Superior temporal gyrus (tissue), 1 donor: ENCODE measurements around the gene KANSL3.
"Not testable (repeated sequence)": the region's sequence is repeated elsewhere in the genome, so short reads cannot be mapped to it uniquely, and the experiment has no call there.

Source experiments
- DNase-seq: peaks from one replicate; pipeline ENCODE4 v3.0.0-alpha.2; 2016; ENCODE audit errors: extremely low spot score

The KANSL3 gene

DNA sequence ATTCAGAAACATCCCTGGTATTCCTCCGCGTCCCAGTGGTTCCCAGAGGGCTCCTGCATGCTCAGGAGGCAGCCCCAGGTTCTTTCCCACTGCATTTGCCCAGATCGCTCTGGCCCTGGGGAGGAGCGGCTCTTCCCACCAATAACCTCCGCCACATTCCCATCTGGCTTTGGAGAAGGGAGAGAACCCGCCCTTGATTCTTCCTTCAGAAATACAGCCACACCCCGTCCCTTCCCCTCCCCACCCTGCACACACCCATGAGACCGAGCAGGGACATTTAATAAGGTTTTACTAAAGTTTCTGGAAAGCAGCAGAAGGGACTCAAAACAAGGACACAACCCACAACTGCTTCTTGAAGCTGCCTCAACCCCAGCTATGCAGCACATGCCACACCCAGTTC lies 79.6 kb downstream of the KANSL3 start:
- DNase-seq, result no peak

DNA sequence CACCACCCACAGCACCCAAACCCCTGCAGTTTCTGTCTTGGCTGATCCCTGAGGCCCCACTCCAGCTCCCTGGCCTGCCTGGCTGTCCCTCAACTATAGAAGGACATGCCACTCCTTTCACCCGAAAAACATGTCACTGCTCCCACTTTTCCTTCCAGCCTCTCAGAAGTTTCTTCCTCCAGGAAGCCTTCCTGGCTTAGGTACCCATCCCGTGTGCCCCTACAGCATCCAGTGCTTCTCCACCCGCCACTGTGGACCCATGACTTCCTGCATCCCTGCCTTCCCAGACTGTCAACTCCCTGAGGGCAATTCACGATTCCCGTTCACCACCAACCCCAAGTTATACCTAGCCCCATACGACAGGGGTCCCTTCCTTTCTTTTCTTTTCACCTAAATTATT lies 80.1 kb downstream of the KANSL3 start:
- DNase-seq, result no peak

DNA sequence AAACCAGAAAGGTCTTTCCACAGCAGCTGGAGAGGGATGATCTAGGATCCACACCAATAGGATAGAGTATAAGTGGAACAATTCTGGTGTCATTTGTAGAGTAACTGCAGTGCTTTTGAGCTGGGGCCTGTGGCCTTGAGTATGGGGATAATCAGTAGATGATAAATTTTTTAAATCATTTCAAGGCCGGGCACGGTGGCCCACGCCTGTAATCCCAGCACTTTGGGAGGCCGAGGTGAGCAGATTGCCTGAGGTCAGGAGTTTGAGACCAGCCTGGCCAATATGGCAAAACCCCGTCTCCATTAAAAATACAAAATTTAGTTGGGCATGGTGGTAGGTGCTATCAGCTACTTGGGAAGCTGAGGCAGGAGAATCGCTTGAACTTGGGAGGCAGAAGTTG lies 80.7 kb downstream of the KANSL3 start:
- not testable (repeated sequence) for DNase-seq

DNA sequence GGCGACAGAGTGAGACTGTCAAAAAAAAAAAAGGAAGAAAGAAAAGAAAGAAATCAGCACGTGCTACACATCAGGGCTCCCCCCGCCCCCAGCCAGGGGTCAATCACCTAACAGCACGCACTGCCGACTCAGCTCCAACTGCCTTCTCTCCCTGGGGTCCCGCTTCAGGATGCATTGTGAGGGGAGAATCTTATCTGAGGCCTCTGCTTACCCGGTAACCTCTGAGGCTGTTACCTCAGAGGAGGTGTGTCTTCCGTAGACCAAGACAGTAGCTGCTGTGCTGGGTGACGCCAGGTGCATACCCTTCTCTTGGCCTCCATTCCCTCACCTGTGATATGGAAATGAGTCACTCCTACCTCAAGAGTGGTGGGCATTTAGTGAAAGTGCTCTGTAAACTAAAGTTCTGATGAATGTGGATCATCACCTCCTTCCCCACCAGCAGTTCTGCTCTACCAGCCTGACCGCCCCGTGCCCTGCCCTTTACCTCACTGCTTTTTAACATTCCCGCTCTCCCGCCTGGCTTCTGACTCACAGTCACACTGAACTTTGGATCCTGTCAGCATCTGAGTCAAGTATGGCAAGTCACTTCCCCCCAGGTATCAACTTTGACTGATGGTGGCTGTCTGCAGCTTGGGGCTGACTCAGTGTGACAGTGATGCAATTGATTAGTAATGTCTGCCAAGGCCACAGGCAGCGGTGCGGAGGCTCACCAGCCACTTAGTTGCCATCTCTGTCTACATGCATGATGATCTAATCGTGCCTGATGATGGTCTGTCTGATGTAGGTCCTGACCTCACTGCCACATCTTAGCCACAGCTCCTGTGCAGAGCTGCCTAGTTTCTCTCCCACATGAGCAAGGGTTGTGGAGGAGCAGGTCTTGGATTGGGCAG lies 81.4 kb downstream of the KANSL3 start:
- no peak for DNase-seq

DNA sequence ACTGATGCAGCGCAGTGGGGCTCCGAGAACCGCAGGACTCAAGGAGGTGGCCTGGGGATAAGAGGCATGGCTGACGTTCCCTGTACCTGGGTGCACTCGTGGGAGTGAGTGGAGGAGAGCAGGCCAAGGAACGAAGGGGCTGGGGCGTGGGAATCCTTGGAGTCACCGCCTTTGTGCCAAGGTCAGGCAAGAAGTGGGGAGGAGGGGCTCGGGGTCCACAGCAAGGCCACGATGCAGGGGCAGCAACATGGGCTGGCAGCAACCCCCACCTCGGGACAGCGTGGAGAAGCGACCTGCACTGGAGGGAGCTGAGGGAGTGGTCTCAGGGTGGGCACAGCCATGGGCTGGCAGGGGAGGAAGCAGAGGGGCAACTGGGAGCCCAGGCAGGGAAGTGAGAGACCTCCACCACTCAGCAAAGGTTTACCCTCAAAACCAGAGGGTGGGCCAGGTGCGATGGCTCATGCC lies 82.9 kb downstream of the KANSL3 start:
- no peak for DNase-seq

DNA sequence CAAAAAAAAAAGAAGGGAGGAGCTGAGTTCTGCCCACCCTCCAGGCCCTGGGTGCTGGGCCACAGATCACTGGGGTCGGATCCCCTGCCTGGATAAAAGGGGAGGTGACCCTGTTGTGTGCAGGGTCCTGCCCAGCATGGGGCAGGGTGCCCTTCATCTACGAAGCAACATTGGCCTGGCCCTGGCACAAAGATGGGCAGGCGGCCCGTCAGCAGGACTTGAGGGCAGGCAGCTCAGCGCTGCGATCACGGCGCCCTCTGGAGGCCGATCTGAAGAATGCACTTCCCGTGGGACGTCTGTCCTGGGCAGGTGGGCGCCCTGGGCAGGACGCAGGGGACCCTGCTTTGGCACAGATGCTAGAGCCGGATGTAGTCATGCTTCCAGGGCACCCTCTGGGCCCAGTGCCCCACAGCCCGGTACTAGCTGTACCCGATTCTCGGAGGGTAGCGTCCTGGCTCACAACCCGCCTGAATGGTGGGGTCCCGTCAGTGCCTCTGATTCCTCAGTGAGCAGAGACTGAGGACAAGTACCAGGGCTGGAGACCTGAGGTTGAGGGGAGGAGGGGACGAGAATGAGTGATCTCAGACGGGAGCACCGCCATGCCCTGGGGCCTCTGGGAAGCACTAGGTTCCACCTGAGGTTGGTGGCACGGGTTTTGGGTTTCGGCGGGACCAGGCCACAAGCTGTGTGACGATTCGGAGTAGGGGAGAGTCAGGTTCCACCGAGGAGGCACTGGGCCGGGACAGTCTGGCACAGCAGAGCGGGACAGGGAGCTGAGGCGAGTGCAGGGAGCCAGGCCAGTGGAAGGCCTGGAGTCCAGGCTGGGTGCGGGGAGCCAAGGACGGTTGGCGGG lies 83.6 kb downstream of the KANSL3 start:
- peak; percentile 75 for DNase-seq

DNA sequence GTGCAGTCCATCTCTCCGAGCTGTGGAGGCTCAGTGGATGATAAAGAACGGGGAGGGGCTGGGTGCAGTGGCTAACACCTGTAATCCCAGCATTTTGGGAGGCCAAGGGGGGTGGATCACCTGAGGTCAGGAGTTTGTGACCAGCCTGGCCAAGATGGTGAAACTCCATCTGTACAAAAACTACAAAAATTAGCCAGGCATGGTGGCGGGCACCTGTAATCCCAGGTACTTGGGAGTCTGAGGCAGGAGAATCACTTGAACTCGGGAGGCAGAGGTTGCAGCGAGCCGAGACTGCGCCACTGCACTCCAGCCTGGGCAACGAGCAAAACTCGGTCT lies 84.2 kb downstream of the KANSL3 start:
- not testable (repeated sequence) for DNase-seq

DNA sequence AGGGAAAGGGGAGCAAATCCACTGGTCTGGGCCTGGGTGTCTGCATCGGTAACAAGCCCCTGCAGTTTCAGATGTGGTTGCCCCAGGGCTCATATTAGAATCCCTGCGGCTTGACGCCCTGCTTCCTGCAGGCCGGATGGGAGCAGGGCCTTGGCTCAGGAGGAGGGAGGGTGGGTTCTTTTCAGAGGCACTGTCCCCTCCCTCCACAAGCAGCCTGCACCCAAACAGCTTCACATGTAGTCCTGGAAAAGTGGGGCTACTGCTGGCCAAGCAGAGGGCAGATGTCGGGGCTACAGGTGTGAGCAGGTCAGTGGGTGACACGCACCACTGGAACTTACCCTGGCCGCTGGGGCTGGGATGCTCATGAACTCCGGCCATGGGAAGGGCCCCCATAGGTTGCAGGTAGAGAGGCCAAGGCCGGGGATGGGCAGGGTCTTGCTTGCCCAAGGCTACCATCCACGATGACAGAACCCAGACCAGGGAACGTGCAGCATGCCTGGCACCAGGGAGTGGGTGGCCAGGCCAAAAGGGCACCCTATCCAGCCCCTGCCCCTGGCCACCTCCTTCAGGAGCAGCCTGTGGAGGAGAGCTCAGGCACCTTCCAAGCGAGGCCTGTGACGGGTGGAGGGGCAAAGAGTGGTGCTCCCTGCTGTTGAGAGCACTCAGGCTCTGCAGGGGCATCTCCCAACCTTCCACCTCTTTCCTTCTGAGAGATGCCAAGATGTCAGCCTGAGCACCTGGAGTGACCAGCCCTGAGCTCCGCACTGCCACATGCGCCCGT lies 84.7 kb downstream of the KANSL3 start:
- no peak for DNase-seq

DNA sequence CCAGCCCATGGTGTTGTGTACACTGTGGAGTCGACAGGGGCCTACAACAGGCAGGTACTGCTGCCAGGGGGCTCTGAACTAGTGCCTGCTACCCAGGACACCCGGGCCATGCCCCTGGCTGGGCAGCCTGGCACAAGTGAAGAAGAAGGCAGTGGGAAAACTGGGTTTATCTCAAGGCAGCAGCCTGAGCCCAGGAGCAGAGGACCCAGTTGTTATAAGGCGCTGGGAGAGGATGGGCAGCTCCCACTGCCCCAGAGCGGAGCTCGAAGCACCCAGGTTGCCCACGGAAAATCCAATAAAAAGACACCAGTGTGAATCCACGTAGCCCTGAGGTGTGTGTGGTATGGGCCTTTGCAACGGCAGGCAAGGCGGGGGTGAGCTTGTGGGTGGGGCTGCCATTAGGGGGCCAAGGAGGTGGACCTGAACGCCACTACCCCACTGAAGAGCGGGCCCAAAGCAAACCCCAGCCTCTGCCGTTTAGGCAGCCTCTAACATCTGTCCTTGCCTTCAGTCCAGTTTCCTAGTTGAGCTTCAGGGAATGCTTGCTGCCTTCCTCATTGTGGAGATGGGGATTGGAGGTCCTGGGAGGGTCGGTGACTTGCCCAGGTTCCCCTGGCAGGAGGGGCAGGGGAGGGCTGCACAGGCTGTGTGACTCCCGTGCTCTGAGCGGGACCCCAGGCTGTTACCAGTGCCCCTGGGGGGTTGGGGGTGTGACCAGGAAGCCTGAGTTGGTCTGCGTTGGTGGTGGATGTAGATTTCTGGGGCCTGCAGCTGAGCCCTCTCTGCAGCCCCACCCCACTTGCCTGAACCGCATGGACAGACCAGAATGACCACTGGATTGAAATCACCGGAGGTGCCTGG lies 85.6 kb downstream of the KANSL3 start:
- DNase-seq, result no peak

DNA sequence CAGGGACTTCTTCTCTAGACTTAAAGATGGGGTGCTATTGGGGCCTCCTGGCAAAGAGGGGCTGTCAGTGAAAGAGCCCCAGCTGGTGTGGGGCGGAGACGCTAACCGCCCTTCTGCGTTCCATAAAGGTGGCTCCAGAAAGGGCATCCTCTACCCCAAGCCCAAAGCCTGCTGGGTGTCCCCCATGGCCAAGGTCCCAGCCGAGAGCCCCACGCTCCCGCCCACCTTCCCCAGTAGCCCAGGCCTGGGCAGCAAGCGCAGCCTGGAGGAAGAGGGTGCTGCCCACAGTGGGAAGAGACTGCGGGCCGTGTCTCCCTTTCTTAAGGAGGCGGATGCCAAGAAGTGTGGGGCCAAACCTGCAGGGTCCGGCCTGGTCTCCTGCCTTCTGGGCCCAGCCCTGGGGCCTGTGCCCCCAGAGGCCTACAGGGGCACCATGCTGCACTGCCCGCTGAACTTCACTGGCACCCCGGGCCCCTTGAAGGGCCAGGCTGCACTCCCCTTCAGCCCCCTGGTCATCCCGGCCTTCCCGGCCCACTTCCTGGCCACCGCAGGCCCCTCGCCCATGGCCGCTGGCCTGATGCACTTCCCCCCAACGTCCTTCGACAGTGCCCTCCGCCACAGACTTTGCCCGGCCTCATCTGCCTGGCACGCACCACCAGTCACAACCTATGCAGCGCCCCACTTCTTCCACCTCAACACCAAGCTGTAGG lies 86.4 kb downstream of the KANSL3 start:
- no peak for DNase-seq

DNA sequence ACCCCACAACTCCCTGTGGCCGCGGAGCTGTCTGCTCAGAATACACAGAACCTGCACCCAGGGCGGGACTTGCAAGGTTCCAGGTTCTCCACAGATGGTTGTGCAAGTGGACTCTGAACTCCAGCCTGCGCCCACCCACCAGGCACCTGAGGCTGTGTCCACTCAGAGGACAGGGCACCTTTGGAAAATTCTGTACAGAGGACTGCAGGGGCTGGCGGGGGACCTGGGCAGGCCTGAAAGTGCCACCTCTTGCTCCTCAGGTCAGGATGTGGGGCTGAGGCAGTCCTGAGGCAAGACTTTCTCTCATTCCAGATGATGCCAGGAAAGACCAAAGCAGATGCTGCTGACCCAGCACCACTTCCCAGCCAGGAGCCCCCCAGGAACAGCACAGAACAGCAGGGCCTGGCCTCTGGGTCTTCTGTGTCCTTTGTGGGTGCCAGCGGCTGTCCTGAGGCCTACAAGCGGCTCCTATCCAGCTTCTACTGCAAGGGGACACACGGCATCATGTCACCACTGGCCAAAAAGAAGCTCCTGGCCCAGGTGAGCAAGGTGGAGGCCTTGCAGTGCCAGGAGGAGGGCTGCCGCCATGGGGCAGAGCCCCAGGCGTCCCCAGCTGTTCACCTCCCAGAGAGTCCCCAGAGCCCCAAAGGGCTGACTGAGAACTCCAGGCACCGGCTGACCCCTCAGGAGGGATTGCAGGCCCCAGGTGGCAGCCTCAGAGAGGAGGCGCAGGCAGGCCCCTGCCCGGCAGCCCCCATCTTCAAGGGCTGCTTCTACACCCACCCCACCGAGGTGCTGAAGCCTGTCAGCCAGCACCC lies 87.1 kb downstream of the KANSL3 start:
- no peak for DNase-seq

DNA sequence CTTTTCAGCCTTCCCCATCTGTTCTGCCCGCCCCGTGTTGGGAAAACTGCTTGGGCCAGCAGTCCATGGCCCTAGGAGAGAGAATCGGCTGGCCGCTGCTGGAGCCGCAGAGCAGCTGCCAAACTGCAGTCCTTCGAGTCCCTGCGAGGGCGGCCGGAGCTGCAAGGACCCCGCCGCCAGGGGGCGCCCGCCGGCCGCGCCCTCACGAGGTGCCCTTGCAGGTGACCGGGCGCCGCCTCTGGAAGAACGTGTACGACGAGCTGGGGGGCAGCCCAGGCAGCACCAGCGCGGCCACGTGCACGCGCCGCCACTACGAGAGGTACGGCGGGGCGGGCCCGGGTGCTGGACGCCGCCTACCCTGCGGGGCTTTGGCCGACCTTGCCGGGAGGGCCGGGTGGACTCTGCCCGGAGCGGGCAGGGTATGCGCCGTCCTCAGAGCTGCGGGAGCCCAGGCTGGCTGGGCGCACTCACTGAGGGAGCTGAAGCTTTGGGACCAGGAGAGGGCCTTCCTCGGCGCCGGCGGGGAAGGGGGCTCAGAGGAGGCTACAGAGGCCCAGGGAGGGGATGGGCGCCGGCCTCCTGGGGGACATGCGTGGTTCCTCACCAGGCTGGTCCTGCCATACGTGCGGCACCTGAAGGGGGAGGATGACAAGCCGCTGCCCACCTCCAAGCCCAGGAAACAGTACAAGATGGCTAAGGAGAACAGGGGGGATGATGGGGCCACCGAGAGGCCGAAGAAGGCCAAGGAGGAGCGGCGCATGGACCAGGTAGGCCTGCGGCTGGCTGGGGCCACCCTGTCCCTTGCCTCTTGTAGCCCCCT lies 87.9 kb downstream of the KANSL3 start:
- DNase-seq, result no peak

DNA sequence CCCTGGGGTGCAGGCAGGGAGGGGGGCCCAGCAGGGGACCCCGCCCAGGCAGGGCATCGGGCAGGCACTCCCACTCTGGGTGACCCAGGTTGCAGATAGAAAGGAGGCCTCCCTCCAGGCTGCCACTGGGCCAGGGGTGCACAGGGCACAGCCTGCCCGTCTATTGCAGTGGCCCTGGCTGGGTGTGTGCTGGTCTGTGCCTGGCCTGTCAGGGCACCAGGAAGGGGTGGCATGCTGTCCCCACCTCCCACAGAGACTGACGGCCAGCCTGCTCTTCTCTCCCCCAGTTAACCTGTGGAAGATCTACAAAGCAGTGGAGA lies 88.7 kb downstream of the KANSL3 start:
- DNase-seq, result no peak

DNA sequence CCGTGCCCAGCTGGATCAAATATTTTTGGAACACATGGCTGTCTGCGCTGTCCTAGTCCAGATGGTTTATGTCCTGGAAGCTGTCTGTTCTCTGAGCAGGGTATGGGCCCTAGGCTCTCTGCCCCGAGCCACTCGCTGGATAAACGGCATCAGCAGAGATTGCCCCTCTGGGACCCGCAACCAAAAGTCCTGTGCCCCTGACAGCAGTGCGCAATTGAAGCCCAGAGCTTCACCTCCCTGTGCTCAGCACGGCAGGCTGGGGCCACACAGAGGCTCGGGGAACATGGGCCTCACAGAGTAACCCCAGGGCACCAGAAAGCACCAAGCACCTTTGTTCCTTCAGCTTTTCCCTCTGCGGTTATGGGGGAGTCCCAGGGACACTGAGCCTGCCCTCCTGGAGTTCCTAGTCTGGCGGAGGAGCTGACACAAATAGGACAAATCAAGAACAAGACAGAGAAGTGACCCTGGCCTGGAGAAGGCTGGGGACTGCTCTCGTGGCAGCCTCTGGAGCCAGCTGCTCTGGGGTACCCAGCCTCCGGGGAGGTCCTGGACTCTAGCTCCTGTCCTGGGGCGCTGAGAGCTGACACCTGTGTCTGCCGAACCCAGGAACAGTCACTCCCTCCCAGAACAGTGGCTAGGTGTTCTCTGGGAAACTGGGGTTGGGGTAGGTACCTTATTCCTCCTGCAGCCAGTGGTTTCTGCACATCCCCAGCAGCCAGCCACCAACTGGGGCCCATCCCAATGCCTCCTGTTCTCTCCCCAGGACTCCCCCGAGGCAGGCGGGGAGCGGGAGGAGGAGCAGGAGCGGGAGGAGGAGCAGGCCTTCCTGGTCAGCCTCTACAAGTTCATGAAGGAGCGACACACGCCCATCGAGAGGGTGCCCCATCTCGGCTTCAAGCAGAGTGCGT lies 89.3 kb downstream of the KANSL3 start:
- DNase-seq, result no peak

DNA sequence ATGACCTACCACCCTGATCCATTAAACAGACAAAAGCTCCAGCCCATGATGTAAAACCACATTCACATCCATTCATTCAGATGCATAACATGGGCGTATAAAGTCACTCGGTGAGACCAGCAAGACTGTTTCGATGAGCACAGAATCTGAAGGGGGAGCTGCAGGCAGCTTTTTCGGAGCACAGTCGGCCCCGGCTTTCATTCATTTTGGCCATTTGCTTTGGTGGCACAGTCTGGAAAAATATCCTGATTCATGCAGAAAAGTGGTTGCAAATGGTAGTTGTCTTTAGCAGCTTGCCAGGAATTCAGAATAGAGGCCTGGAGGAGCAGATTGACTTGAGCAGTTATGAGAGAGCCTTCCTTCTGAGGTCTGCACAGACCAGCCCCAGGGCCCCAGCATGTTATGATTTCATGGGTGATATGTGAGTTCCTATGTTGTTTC lies 90.4 kb downstream of the KANSL3 start:
- DNase-seq, result peak; percentile 55

DNA sequence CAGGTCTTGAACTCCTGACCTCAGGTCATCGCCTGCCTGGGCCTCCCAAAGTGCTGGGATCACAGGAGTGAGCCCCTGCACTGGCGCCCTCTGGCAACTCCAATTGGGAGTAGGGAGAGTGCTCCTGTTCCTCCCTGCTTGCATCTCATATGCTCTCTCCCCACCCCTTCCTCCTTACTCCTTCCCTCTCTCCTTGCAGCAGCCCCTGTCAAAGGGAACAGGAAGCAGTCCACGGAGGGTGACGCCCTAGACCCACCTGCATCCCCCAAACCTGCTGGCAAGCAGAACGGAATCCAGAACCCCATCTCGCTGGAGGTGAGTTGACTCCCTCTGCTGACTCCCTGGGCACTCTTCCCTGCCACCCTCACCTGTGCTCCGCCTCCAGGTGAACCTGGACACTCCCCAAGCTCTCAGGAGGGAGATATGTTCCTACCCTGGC lies 90.9 kb downstream of the KANSL3 start:
- DNase-seq, result no peak

DNA sequence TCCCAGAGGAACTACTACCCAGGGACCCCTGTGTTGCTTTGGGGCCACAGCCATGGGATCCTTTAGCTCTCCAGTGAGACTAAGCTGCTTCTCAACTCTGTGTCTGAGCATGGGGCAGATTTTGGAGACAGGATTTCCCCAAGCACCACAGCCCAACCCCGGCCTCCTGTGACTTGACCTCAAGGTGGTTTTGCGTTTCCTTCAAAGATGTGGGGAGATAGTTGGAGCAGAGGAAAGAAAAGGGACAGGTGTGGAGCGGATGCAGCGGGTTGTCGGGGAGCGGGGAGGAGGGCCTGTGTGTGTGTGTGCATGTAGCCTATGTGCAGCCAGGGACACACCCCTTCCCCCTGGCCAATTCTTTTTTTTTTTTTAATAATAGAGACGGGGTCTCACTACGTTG lies 91.3 kb downstream of the KANSL3 start:
- no peak for DNase-seq

DNA sequence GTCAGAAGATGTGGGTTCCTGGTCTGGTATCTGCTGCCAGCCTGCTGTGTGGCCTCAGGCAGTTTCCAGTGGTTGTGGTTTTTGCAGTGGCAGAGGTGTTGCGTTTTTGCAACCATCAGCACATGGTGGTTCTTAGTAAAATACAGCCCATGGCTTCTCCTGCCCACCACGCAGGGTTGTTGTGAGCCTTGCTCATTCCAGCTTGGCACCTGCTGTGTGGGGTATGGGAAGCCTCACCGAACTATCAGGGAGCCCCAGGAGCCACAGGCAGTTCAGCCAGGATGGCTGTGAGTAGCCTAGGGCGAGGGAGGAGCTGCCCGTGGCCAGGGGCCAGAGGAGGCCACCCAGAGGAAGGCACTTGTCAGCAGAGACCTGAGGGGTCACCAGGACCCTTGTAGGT lies 91.8 kb downstream of the KANSL3 start:
- DNase-seq, result no peak
